ENCODE data around the gene CD63. TPM values are rescaled to one million over a fixed set of nuclear protein-coding genes. Genes with fewer than 3 reads are reported as not detected.

The CD63 gene
- total and polyA plus RNA-seq, 12 donors: 565 to 2,861 (median 793) TPM

- TF ChIP-seq, protein P1, sequence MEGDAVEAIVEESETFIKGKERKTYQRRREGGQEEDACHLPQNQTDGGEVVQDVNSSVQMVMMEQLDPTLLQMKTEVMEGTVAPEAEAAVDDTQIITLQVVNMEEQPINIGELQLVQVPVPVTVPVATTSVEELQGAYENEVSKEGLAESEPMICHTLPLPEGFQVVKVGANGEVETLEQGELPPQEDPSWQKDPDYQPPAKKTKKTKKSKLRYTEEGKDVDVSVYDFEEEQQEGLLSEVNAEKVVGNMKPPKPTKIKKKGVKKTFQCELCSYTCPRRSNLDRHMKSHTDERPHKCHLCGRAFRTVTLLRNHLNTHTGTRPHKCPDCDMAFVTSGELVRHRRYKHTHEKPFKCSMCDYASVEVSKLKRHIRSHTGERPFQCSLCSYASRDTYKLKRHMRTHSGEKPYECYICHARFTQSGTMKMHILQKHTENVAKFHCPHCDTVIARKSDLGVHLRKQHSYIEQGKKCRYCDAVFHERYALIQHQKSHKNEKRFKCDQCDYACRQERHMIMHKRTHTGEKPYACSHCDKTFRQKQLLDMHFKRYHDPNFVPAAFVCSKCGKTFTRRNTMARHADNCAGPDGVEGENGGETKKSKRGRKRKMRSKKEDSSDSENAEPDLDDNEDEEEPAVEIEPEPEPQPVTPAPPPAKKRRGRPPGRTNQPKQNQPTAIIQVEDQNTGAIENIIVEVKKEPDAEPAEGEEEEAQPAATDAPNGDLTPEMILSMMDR (IDR thresholded peaks at IDR 0.05): no peak
- ATAC-seq (no peak), DNase-seq (no peak)
- H3K9me3 ChIP-seq: no peaks in the 10 kb centered on the region
- H3K27me3 ChIP-seq: no peaks in the 10 kb centered on the region
- peak overlapping the region in 3 of 10 donors; percentile 55 to 95 (median 68) for H3K27ac ChIP-seq
- peaks cover 2 to 50% (median 35%) of the 10 kb centered on the region in 9 donors for H3K4me1 ChIP-seq
- H3K36me3 ChIP-seq: peaks cover 0 to 79% (median 18%) of the 10 kb centered on the region in 9 donors
- 89 to 94% methylated on average over 1 of the region's 1 CpG for WGBS, 2 donors
- intact Hi-C loops (cut with DNase I): no loop called here
- no peak overlapping the region for H3K4me3 ChIP-seq
Measured at GRCh38 chr12:55698965-55699364, 29.8 kb downstream of the CD63 start.

DNA sequence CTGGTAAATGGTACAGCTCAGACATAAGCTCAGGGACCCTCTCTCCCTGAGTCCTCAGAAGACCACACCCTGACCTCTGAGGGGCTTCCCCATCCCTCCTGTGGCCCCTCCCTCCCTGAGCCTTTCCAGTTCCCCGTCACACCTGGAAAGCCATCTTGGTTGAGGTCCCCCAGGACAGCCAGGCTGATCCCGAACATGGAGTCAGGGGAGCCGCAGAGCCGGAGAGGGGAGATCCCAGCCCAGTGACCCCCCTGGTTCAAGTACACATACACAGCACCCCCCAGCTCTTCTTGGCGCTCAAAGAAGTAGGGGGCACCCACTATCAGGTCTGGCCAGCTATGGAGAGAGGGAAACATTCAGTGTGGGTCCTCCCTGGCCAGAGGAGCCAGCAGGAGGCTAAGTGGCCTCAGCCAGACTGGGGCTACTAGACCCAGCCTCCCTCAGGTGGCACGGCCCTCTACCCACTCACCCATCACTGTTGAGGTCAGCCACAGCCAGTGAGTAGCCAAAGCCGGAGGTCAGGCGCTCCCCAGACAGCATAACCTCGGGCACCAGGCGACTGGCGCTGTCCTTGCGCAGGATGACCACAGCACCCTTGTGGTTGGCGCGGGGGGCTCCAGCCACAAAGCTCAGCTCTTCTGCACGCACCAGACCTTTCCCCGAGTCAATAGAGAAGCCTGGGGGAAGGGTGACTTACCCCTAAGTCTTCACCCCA, 30.4 kb downstream of the CD63 start:
- no peak overlapping the region for H3K4me3 ChIP-seq
- TF ChIP-seq, protein P1 (IDR thresholded peaks at IDR 0.05): no peak
- ATAC-seq: no peak
- no peaks in the 10 kb centered on the region for H3K27me3 ChIP-seq
- H3K36me3 ChIP-seq: peaks cover 0 to 82% (median 21%) of the 10 kb centered on the region in 9 donors
- H3K4me1 ChIP-seq: peaks cover 0 to 44% (median 30%) of the 10 kb centered on the region in 9 donors
- no peak for DNase-seq
- H3K9me3 ChIP-seq: no peaks in the 10 kb centered on the region
- intact Hi-C loops (cut with DNase I): no loop called here
- H3K27ac ChIP-seq: peak overlapping the region in 1 of 10 donors; percentile 7
- 91 to 92% methylated on average over 16 of the region's 16 CpGs for WGBS, 2 donors

DNA sequence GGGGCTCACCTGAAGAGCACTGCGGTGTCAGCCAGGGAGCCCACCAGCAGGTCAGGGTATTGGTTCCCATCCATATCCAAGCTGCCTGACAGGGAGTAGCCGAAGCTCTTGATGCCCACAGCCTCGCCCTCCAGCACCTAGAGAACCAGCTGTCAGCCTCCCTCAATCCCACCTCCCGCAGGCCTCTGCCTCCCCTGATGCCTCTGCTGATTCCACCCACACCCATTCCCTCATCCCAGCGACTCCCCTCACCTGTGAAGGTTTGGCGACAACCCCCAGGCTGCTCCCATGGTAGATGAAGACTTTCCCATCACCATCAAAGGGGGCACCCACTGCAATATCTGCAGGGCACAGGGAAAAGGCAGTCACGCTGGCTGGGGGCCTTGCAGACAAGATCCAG, 31.1 kb downstream of the CD63 start:
- Histone ChIP-seq H3K36me3 (peaks cover 0 to 87% (median 25%) of the 10 kb centered on the region in 9 donors), H3K27ac (no peak overlapping the region), H3K9me3 (no peaks in the 10 kb centered on the region), H3K4me3 (no peak overlapping the region), H3K27me3 (no peaks in the 10 kb centered on the region), H3K4me1 (peaks cover 0 to 38% (median 24%) of the 10 kb centered on the region in 9 donors)
- ATAC-seq: no peak
- intact Hi-C loops (cut with DNase I): no loop called here
- TF ChIP-seq, protein P1 (IDR thresholded peaks at IDR 0.05): no peak
- DNase-seq: no peak
- 86 to 89% methylated on average over 7 of the region's 7 CpGs for WGBS, 2 donors

DNA sequence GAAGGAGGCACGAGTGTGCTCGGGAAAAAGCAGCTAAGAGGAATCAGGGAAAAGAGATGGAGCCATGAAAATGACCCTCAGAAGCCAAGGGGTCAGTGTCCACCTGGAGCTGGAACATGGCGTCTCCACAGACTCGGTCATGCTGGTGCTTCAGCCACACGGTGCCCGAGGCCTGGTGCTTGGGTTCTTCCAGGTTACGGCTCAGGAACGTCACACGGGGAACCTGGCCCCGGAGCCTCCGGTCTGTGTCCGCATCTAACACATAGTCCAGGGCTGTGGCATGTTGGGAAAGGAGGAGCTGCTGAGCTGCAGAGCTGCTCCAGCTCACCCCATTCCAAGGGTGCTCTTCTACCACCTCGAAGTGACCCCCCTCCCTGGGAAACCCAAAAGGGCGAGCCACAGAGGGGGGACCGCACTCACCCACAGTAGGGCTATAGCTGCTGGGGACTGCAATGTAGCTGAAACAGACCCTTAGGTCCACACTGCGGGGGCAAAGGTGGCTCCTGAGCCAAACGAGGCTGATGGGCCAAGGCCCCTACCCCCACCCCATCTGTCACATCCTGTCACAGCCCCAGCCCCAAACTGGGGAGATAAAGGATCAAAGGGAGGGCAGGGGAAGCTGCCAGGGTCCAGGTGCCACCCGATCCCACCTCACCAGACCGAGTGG, 31.9 kb downstream of the CD63 start:
- Histone ChIP-seq H3K36me3 (peaks cover 0 to 87% (median 30%) of the 10 kb centered on the region in 9 donors), H3K27me3 (no peaks in the 10 kb centered on the region), H3K4me3 (no peak overlapping the region), H3K4me1 (peaks cover 0 to 31% (median 18%) of the 10 kb centered on the region in 9 donors), H3K27ac (no peak overlapping the region), H3K9me3 (no peaks in the 10 kb centered on the region)
- no peak for ATAC-seq
- TF ChIP-seq, protein P1 (IDR thresholded peaks at IDR 0.05): no peak
- WGBS, 2 donors: 84 to 85% methylated on average over 19 of the region's 19 CpGs
- intact Hi-C loops (cut with DNase I): no loop called here
- DNase-seq: no peak
